Testis (tissue), 2 donors: Measurements from ENCODE around the gene FES.

Experiments
- CTCF ChIP-seq, 3 experiments: fragments of 450-650 bp in 2 of 3; fragments of 200-600 bp in 1 of 3; sonication (generic) in 1 of 3; IDR thresholded peaks; one replicate each; pipeline ENCODE4 v1.5.1; 2016 to 2019; ENCODE audit warnings: antibody characterized with exemption in 3 of 3, mild to moderate bottlenecking in 2 of 3, moderate library complexity in 1 of 3
- POLR2A ChIP-seq: fragments of 450-650 bp; IDR thresholded peaks from one replicate; pipeline ENCODE4 v1.6.1; 2017; ENCODE audit warnings: antibody characterized with exemption, mild to moderate bottlenecking, moderate library complexity

GRCh38 chr15:90902840-90903732 is 18.8 kb downstream of the FES start, which contains the start of gene MAN2A2:
- TF ChIP-seq CTCF (IDR thresholded peaks at IDR 0.05) = no peak
- no peak for TF ChIP-seq POLR2A
